Mucosa of stomach (tissue), 1 donor: ENCODE measurements around the gene SHOX.

Experiments used
- H3K27me3 ChIP-seq: one replicate; pipeline ENCODE4 v1.7.0; 2013; ENCODE audit warnings: mild to moderate bottlenecking, low read length; ENCODE audit not compliant: control insufficient read depth, insufficient read depth
- H3K36me3 ChIP-seq: one replicate; pipeline ENCODE4 v1.7.0; 2013; ENCODE audit warnings: low read length; ENCODE audit not compliant: control insufficient read depth, insufficient read depth
- H3K4me1 ChIP-seq: one replicate; pipeline ENCODE4 v1.7.0; 2013; ENCODE audit warnings: mild to moderate bottlenecking, low read length; ENCODE audit not compliant: control insufficient read depth, insufficient read depth
- H3K4me3 ChIP-seq: one replicate; pipeline ENCODE4 v1.7.0; 2013; ENCODE audit warnings: low read length
- H3K9ac ChIP-seq: one replicate; pipeline ENCODE4 v1.7.0; 2013; ENCODE audit warnings: mild to moderate bottlenecking, low read length, moderate library complexity
- H3K9me3 ChIP-seq: one replicate; pipeline ENCODE4 v1.7.0; 2013; ENCODE audit warnings: mild to moderate bottlenecking, low read length, moderate library complexity; ENCODE audit not compliant: control insufficient read depth
- donor health status: Pancreatic carcinoma.

The SHOX gene

GRCh38 chrX:685120-686032 lies 54.8 kb downstream of the SHOX start:
- H3K36me3 ChIP-seq: no peaks in the 10 kb centered on the region
- no peaks in the 10 kb centered on the region for H3K4me1 ChIP-seq
- H3K9ac ChIP-seq: no peak overlapping the region
- no peaks in the 10 kb centered on the region for H3K27me3 ChIP-seq
- H3K4me3 ChIP-seq: no peak overlapping the region
- H3K9me3 ChIP-seq: peaks cover 5% of the 10 kb centered on the region

DNA sequence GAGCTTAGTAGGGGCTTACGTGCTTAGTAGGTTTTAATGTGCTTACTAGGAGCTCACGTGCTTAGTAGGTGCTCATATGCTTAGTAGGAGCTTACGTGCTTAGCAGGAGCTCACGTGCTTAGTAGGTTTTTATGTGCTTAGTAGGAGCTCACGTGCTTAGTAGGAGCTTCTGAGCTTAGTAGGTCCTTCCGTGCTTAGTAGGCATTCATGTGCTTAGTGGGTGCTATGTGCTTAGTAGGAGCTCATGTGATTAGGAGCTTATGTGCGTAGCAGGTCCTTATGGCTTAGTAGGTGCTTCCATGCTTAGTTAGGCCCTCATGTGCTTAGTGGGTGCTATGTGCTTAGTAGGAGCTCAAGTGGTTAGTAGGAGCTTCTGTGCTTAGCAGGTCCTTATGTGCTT lies 59.4 kb downstream of the SHOX start:
- Histone ChIP-seq H3K9me3 (no peaks in the 10 kb centered on the region), H3K4me1 (no peaks in the 10 kb centered on the region), H3K4me3 (no peak overlapping the region), H3K27me3 (no peaks in the 10 kb centered on the region), H3K9ac (no peak overlapping the region), H3K36me3 (no peaks in the 10 kb centered on the region)

DNA sequence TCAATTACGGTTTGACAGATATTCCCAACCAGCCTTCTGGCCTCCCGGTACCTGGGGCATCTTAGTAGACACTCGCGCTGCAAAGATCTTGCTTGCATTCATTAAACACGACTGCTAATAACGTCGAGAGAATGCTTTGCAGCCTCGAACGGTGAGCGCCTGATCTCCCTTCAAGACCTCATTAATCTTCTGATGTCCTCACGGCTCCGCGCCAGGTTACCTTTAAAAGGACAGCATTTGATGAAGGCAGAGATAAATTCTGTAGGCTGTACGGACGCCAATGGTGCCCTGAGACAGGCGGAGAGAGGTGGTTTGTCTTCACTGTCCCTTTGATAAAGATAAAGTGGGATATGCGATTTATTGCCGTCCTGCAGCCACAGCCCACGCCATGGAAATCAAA lies 64.2 kb downstream of the SHOX start:
- Histone ChIP-seq H3K9me3 (no peaks in the 10 kb centered on the region), H3K27me3 (no peaks in the 10 kb centered on the region), H3K4me3 (no peak overlapping the region), H3K36me3 (no peaks in the 10 kb centered on the region), H3K4me1 (no peaks in the 10 kb centered on the region), H3K9ac (no peak overlapping the region)

GRCh38 chrX:698206-698605 lies 67.6 kb downstream of the SHOX start:
- Histone ChIP-seq H3K4me3 (no peak overlapping the region), H3K9ac (no peak overlapping the region)

GRCh38 chrX:700936-701335 lies 70.3 kb downstream of the SHOX start:
- no peaks in the 10 kb centered on the region for H3K9me3 ChIP-seq
- no peak overlapping the region for H3K9ac ChIP-seq
- H3K4me3 ChIP-seq: no peak overlapping the region
- H3K4me1 ChIP-seq: no peaks in the 10 kb centered on the region
- no peaks in the 10 kb centered on the region for H3K27me3 ChIP-seq
- no peaks in the 10 kb centered on the region for H3K36me3 ChIP-seq

More at GRCh38 chrX:698206-698605, 67.6 kb downstream of the SHOX start:
- H3K27me3 ChIP-seq: no peaks in the 10 kb centered on the region
- H3K9me3 ChIP-seq: no peaks in the 10 kb centered on the region
- no peaks in the 10 kb centered on the region for H3K36me3 ChIP-seq
- no peaks in the 10 kb centered on the region for H3K4me1 ChIP-seq

DNA sequence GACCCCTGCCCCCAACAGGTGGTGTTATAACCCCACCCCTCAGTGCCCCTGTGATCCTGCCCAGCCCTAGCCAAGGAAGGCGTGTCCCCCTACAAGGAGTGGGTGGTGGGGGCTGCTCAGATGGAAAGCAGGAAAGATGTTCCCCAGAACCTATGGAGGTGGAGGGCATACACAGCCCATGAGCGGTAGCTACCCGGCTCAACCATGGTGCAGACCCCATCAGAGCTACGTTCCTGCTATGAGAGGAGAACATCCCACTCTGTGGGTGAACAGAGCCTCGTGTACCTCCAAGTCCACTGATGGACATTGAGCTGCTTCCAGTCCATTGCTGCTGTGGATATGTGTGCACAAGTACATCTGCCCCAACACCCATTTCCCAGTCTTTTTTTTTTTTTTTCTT lies 71.1 kb downstream of the SHOX start:
- H3K9me3 ChIP-seq: no peaks in the 10 kb centered on the region
- no peaks in the 10 kb centered on the region for H3K27me3 ChIP-seq
- H3K36me3 ChIP-seq: no peaks in the 10 kb centered on the region
- no peak overlapping the region for H3K4me3 ChIP-seq
- H3K4me1 ChIP-seq: no peaks in the 10 kb centered on the region
- H3K9ac ChIP-seq: no peak overlapping the region

DNA sequence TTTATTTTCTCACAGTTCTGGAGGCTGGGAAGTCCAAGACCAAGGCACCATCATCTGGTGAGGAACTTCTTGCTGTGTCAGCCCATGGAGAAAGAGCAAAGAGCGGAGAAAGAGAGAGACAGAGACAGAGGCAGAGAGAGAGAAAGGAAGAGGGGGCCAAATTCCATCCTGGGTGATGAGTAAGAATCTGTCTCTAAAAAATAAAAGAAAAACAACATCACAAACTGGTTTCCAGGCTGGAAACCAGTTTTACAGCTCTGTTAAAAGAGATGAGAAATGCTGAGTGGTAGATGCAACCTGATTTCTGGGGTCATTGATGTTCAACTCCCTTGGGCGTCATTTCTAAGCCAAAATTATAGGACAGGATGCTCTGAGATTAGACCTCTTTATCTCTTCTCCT lies 72.9 kb downstream of the SHOX start:
- H3K9ac ChIP-seq: no peak overlapping the region
- H3K4me3 ChIP-seq: no peak overlapping the region
- no peaks in the 10 kb centered on the region for H3K4me1 ChIP-seq
- H3K36me3 ChIP-seq: no peaks in the 10 kb centered on the region
- H3K9me3 ChIP-seq: no peaks in the 10 kb centered on the region
- no peaks in the 10 kb centered on the region for H3K27me3 ChIP-seq

GRCh38 chrX:703866-704265 lies 73.3 kb downstream of the SHOX start:
- Histone ChIP-seq H3K27me3 (no peaks in the 10 kb centered on the region), H3K4me1 (no peaks in the 10 kb centered on the region), H3K9me3 (no peaks in the 10 kb centered on the region), H3K4me3 (no peak overlapping the region), H3K36me3 (no peaks in the 10 kb centered on the region), H3K9ac (no peak overlapping the region)
